GM20431 (cell line): ENCODE data around the gene GLCE.

Experiments
- in situ Hi-C: fragments of 300-500 bp; cut with MseI, MboI; formaldehyde crosslinking; loops from one replicate; pipeline ENCODE4 v1.15.0; 2020; ENCODE audit warnings: low sequenced_read_pairs; ENCODE audit not compliant: unreplicated experiment

The GLCE gene

DNA sequence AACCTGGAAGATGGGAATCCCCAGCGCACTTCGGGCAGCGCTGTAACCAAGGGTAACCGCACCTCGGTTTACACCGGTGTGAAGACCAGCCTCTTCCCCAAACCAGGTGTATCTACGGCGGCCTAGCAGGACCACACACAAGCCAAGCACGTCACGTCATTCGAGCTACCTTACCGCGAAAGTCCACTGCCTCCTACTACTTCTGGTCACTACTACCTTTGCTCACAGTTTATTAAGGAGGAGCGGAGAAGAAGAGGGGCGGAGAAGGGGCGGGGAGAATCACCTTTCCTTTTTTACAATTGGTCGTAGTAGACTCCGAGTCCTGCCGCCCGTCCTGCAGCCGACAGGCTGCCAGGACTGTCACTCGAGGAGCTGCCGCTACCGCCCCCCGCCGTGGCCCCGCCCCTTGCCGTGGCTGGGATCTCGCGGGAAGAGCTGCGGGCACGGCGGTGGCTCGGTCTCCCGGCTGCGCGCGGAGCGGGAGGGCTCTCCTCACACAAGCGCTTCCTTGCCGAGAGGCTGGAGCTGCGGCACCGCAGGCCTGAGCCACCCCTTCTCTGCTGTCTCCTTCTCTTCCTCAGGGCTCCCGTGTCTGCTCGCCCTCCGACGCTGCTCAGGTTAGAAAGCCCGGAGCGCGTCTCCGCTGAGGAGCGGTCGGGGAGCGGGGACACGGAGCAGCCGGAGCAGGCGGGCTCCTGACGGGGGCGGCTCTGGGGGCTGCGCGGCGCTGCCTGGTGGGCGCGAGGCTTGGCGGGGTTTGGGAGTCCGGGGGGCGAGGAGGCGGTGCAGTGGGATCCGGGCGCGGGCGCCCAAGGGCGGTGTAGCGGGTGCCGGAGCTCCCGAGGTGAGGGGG is at the start of gene GLCE:
Gene GLCE (plus strand): TSS at position 495 of the 853 bp plus-strand sequence. CDS start 95,172 bp downstream, outside the sequence.
- in situ Hi-C loops: no loop called here

DNA sequence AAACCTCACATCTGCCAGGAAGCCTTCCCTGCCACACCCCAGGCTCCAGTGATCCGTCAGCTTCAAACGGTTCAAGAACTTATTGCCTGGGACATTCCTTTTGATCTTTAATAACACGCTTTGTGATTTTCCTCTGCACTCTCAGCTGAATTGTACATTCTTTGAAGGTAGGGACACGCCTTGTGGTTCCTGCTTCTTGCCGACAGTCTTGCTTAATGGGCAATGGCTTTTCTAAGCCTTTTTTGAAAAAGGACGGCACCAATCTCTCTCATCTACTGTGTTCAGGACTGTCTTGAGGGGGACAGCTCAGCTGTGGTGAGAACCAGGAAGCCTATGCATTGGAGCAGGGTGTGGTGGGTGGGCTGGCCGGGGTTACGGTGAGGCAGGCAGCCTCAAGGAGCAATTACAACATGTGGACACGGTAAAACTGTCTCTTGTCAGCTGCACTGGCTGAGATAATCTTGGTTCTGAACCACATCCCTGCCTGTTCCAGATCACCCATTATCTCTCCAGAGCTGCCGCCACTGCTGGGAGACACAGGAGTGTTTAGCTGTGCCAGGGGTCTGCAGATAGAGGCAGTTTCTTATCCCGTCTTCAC is 46.0 kb upstream of the GLCE start:
- in situ Hi-C loops: no loop called here

DNA sequence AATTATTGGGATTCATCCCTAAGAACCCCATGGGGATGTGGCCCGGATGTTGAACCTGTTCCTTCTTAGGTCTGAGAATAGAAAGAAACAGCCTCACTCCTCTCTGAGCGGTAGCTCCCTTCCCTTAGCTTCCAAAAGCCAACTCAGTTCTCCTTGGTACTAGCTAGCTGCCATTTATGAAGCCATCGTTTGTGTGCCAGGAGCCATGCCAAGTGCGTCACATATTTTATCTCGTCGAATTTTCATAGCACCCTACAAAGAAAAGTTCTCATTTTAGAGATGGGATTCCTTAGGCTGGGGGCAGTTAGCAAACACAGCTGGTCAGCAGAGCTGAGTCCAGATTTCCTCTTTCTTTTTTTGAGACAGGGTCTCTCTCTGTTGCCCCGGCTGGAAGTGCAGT is 45.4 kb upstream of the GLCE start:
- in situ Hi-C loops: no loop called here

GRCh38 chr15:69116391-69116790 is 44.0 kb upstream of the GLCE start:
- in situ Hi-C loops: no loop called here

DNA sequence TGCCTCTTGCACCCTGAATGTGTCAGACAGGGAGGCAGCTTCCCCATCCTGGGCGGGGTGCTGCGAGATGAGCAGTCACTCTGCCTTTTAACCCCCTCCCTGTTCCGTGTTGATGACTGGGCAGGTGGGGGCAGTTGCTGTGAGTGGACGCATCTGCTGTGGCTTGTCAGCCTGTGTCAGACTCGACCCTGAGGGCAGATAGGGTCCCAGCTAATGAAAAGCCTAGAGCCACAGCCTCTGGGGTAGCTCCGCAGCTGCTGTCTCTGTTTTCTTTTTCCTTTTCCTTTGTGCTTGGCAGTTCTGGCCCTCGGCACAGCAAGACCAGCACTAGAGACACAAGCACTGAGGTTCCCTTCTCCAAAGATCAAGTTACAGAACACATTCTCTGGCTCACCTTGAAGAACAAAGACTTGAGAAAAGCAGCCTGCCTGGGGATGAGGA is 43.0 kb upstream of the GLCE start:
- in situ Hi-C loops: no loop called here

GRCh38 chr15:69118089-69118488 is 42.3 kb upstream of the GLCE start:
- in situ Hi-C loops: no loop called here

DNA sequence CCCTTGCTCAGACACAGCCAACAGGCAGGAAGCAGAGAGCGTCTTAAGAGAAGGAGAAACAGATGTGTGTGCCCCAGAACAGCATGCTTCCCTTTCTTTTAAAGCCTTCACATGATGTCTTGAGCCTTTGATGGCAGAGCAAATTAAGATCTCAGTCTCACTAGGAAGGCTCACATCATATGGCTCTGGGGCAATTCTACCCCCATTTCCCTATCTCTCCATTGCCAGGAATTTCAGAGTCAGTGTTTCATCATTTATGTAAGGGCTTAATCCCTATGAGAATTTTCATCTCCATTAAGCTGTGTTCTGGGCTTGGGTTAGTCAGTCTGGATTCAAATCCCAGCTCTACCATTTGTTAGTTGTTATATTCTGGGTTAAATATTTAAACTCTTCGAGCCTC is 41.4 kb upstream of the GLCE start:
- in situ Hi-C loops: no loop called here

- in situ Hi-C loops: no loop called here
Measured at GRCh38 chr15:69119683-69120395, 40.6 kb upstream of the GLCE start.

DNA sequence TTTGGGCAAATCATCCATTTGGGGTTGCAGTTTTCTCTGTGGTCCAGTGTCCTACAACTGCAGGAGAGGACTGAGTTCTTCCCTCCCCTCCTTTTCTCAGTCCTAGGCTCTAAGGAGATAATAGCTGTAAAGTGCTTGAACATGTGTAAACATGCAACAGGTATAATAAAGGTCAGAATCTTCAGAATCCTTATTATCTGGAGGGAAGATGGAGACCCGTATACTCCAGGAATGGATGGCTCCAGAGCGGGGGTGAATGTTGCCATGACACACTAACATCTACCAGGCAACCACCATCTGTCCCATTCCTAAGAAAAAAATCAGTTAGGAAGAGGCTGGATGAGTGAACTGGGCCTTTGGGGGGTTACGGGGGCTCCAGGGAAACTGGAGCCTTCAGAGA is 39.7 kb upstream of the GLCE start:
- in situ Hi-C loops: no loop called here

DNA sequence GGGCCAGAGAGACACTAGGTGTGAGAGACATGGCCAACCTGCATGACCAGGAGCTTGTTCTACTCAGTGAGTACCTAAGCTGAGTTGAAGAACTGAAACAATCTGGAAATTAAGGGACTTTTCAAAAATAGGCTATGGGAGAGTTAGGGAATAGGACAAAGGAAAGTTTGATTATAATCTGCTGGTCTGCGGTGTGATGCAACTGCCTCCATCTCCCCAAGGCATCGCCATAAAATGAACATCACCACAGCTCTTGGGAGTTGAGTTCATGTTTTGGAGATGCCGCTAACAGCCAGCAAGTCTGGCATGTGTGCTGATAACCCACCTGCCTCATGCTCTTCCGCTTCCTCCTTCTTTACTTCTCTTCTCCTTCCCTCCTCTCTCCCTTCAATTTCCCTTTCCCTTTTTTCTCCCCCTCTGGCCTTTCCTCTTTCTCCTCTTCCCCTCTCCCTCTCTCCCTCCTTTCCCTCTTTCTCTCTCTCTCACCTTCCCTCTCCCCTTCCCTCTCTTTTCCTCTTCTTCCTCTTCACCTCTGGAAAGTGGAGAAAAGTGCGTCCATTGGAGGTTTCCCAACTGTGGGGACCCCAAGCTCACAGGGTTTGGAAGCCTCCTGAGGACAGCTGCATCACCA is 39.1 kb upstream of the GLCE start:
- in situ Hi-C loops: no loop called here

GRCh38 chr15:69125236-69125635 is 35.2 kb upstream of the GLCE start:
- in situ Hi-C loops: no loop called here

DNA sequence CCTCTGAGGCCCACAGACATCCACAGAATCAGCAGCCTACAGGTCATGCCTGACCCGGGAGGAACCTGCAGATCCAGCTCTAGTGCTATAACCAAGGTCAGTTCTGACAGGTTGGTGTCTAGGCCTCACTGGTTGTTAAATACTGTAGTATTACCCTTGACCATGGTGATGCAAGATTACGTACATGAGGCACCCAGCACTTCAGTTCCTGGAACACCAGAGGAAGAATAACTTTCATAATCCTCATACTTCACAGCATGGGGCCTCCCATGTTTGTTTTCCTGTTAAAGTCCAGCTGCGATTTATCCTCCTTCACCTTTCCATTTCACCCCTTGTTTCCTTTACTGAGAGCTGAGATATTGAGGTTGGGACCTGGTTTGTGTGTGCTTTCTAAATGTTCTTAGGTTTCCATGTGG is 34.4 kb upstream of the GLCE start:
- in situ Hi-C loops: no loop called here

DNA sequence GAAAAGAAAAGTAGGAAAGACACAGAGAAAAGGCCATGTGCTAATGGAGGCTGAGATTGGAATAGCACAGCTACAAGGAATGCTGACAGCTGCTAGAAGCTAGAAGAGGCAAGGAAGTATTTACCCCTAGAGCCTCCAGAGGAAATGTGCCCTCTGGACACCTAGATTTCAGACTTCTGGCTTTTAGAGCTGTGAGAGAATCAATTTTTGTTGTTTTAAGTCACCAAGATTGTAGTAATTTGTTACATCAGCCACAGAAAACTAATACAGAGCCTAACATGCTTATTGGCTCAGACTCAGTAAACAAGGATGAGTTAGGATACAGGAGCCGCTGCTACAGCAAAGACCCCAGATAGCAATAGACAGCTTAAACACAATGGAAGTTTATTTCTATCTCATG is 33.1 kb upstream of the GLCE start:
- in situ Hi-C loops: no loop called here

GRCh38 chr15:69128667-69129311 is 31.6 kb upstream of the GLCE start:
- in situ Hi-C loops: no loop called here

DNA sequence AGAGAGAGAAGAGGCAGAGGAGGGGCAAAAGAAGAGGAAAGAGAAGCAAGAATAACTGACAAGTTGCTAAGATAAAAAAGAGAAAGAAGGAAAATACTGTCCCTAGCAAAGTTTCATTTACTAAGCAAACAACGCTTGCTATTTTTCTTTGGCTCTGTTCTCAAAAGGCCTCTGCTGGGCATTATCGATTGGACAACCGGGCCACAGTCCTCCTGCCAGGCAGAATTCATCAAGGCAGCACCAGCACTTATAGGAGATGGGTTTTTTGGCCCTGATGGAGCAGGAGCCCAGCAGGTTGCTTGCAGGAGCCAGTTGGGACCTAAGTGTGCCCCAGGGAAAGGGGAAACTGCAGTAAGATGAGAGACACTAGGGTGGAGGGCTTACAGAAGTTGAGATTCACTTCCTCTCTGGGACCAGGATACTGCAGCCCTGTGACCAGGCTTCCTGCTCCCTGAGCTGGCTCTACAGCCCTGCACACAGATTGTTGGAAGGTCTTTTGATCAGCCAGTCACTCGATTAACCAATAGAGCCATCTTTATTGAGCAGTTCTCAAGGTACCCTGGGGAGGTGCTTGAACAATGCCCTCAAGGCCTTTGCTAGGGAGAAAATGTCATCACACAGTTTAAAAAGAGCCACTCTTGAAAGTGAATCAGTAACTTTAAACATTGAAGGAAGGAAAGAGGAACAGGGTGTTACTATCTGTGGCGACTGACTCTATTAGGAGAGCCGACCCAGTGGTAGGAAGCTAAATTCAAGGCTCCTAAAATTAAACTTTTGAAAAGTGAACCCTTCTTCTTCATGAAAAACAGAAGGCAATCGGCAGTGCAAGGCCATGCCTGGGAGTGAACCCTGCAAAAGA is 28.8 kb upstream of the GLCE start:
- in situ Hi-C loops: no loop called here

DNA sequence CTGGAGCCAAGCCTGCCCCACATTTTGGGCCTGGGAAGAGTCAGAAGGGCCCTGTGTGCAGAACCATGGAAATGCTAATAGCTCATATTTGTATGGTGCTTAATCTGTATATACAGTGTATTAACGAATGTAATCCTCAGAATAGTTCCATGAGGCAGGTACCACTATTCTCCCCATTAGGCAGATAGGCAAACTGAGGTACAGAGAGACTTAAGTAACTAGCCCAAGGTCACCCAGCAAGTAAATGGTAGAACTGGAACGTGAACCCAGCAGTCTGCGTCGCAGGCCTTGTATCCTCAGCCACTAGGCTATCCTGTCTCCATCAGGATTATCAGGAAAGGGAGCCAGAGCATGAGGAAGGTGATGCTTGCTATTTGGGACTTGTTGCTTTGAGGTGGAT is 28.0 kb upstream of the GLCE start:
- in situ Hi-C loops: no loop called here

GRCh38 chr15:69132977-69133861 is 27.2 kb upstream of the GLCE start:
- in situ Hi-C loops: no loop called here

DNA sequence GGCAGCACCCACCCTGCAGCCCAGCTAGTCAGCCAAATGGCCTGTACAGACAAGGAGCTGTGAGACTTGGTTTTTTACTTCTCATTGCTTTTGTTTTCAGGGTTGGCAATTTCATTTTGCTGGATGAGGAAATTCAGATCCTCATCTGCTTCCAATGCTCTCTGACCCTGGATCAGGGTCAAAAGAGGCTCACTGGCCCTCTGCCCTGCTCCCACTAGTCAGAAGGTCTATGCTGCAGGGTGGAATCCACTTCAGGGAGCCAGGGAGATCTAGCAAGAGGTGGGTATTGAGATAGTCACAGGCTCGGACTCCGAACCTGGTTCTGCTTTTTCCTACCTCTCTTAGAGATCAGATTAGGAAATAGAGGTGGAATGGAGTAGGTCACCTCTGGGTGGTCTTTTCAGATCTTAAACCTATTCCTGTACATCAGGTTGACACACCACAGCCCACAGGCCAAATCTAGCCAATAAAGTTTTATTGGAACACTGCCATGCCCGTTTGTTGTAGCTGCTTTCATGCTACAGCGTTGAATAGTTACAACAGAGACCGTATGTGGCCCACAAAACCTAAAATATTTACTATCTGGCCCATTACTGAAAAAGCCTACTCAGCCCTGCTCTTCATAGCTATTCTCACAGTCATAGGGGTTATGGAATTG is 26.4 kb upstream of the GLCE start:
- in situ Hi-C loops: no loop called here
